PC-9 (cell line): ENCODE results near the gene CNTNAP1.

Source experiments
- EZH2 ChIP-seq: fragments of 200-600 bp; sonication (generic); IDR thresholded peaks from 2 replicates; pipeline ENCODE4 v1.8.0; 2017; ENCODE audit warnings: antibody characterized with exemption, low read depth
- TF ChIP-seq, protein P1 (sequence below): fragments of 200-600 bp; sonication (generic); conservative IDR thresholded peaks from 2 replicates; pipeline ENCODE4 v1.6.1; 2017; ENCODE audit warnings: mixed run types, antibody characterized with exemption, mild to moderate bottlenecking, moderate library complexity

DNA sequence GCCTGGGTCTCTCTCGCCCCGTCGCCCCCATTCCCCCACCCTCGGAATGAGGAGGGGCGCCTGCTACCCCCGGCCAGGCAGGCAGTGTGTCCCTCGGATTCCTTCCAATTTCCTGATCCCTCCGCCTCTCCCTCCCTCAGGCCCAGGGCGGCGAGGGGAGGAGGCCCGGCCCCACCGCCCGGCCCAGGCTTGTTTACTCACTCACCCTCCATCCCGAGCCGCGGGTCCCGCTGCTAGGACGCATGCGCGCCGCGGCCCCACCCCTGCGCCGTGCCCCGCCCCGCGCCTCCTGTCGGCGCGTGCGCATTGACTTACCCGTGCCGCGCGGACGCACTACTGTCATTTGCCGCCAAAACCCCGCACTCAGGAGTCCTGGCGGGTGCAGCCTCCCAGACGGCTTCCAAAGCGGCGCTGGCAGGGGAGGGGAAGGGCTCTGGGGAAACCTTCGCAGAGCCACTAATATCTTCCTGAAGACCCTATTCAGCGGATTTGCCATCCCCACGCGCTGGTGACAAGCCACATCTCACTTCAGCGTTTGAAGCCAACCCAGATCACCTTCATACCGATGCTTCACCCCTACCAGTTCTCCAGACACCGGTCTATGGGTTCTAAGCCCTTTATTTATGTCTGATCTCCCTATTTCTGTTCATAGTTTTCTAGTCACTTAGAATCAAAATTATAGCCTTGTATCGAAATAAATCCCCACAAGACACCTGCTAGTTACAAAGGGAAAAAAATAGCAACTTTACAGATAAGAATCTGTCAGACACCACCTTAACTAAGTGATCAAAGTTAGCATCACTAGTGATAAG, 62.7 kb downstream of the CNTNAP1 start, which contains the start of gene EZH1:
- TF ChIP-seq, protein P1, sequence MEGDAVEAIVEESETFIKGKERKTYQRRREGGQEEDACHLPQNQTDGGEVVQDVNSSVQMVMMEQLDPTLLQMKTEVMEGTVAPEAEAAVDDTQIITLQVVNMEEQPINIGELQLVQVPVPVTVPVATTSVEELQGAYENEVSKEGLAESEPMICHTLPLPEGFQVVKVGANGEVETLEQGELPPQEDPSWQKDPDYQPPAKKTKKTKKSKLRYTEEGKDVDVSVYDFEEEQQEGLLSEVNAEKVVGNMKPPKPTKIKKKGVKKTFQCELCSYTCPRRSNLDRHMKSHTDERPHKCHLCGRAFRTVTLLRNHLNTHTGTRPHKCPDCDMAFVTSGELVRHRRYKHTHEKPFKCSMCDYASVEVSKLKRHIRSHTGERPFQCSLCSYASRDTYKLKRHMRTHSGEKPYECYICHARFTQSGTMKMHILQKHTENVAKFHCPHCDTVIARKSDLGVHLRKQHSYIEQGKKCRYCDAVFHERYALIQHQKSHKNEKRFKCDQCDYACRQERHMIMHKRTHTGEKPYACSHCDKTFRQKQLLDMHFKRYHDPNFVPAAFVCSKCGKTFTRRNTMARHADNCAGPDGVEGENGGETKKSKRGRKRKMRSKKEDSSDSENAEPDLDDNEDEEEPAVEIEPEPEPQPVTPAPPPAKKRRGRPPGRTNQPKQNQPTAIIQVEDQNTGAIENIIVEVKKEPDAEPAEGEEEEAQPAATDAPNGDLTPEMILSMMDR, result no peak
- TF ChIP-seq EZH2, result no peak
